Activated CD8-positive, alpha-beta memory T cell treated with anti-CD3 and anti-CD28 coated beads, Interleukin-2, amount 50 U/mL, for 48 hours (primary cell): ENCODE data around the gene CTNNA2.

Source experiments
- DNase-seq: peaks from one replicate; pipeline ENCODE4 v3.0.0-alpha.2; 2020

CTNNA2 gene

GRCh38 chr2:79861059-79861374, 348.2 kb downstream of the CTNNA2 start:
- DNase-seq: no peak

- DNase-seq: no peak
Measured at GRCh38 chr2:79862756-79863155, 349.9 kb downstream of the CTNNA2 start.

- no peak for DNase-seq
Measured at GRCh38 chr2:79872656-79873055, 359.8 kb downstream of the CTNNA2 start.

DNA sequence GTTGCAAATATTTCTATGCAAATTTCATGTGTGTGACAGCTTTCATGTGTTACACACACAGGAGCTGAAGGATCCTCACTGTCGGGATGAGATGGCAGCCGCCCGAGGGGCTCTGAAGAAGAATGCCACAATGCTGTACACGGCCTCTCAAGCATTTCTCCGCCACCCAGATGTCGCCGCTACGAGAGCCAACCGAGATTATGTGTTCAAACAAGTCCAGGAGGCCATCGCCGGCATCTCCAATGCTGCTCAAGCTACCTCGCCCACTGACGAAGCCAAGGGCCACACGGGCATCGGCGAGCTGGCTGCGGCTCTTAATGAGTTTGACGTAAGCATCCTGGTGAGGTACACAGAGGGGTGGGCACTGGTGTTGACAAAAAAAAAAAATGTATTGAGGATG, 361.2 kb downstream of the CTNNA2 start:
- DNase-seq: no peak

GRCh38 chr2:79876430-79876829, 363.6 kb downstream of the CTNNA2 start:
- no peak for DNase-seq

GRCh38 chr2:79882548-79882947, 369.7 kb downstream of the CTNNA2 start:
- DNase-seq: no peak

DNA sequence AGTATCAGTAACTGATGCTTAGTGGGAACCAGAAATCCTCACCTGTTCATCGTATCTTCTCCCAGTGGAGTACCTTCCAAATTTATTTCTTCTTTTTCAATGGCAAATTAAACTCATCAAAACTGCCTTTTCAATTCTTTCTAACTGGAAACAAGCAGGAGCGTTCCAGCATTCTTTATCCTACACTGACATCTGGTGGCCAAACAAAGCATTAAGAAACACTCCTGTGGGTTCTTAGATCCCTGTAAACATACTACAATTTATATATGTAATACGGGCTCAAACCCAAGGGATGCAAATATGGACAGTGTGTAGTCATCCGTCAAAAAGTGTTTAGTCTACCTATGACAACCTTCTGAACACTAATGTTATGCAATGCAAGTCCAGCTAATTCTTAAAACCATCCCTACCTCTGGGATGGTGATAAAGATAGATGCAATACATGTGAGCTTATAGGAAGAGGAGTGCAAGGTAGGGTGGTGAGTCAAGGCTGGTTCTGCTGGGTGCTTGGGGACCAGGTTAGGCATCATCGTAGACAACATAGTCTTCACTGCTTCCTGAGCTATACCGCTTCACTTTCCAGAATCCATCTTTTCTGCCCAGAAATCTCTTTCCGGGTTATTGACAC, 375.0 kb downstream of the CTNNA2 start:
- DNase-seq: no peak

DNA sequence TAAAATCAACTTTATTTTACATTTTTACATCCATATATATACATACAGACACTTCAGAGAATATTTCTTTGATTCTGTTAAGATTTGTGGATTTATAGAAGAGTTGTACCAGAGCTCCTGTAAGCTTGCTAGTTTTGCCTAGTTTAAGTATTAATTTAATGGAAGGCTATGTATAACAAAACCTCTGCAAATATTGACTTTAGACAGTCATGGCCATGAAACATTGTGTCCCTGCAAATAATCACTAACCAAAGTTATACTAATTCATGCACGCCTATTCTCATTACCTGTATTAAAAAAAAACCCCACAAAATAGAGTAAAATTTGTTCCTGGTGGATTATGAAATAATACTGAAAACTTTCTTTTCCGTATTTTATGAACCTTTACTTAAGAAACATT, 379.3 kb downstream of the CTNNA2 start:
- DNase-seq: no peak

- DNase-seq: no peak
Measured at GRCh38 chr2:79899196-79899595, 386.3 kb downstream of the CTNNA2 start.

DNA sequence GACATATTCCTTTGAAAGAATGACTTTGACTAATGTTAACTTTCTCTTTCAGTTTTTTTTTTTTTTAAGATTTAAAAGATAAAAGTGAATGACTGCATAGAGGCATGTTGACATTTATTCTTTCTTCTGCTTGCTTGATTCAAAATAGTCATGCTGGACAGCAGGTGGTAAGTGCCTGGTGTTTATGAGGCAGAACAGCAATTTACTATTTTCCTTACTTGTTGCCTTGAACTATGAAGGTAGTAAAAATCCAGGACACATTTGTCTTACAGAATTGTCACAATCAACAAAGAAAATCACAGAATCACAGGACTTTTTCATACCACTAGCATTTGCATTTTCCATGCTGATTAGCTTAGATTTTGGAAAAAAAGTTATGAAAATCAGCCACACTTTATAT, 388.3 kb downstream of the CTNNA2 start:
- DNase-seq: no peak

DNA sequence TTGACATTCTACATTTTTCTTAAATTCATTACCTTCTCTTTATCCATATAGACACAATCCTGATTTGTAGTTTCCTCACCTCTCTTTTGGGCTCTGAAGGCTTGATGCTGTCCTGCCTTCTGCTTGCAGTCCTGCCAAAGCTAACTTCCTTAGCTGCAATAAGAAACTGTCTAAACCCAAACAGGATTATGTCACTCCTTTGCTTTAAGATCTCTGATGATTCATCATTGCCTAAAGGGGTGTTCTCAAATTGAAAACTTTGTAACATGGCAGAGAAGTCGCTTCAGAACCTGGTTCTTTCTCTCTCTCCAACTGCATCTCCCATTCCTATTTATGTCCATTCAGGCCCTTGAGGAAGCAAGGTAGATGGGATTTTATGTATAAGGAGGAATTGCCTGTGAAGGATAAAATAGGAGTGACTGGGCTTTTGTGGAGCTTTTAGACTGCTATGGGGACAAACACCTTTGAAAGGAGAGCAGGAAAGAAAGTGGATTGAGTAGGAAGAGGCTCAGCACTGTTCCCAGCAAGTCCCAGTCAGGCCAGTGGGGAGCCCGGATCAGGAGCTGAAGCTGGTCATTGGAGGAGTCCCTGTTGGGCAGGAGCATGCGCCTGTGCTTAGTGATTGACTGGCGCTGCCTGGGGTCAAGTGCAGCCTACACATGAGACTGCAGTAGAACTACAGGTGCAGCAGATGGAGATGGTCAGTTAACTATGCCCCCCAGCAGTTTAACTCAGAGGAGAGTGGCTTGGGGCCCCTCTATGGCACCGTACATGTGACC, 390.6 kb downstream of the CTNNA2 start:
- no peak for DNase-seq

- no peak for DNase-seq
Measured at GRCh38 chr2:79906139-79906890, 393.5 kb downstream of the CTNNA2 start.

GRCh38 chr2:79909521-79909920, 396.7 kb downstream of the CTNNA2 start:
- no peak for DNase-seq

GRCh38 chr2:79910643-79911042, 397.8 kb downstream of the CTNNA2 start:
- no peak for DNase-seq

- DNase-seq: no peak
Measured at GRCh38 chr2:79915455-79915854, 402.6 kb downstream of the CTNNA2 start.

DNA sequence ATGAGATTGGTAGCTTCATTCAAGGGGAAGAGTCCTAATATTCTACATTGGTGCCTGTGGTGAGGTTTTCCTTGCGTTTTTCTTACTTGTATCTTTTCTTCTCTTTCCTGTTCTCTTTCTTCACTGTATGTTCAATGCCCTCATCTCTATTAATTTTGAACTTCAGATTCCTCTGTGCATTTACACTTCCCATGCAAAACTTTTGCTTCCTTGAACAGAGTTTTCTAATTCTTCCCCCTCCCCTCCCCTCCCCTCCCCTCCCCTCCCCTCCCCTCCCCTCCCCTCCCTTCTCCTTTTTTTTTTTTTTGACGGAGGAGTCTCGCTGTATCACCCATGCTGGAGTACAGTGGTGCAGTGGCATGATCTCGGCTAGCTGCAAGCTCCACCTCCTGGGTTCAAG, 403.4 kb downstream of the CTNNA2 start:
- no peak for DNase-seq

- DNase-seq: no peak
Measured at GRCh38 chr2:79920512-79921076, 407.7 kb downstream of the CTNNA2 start.

DNA sequence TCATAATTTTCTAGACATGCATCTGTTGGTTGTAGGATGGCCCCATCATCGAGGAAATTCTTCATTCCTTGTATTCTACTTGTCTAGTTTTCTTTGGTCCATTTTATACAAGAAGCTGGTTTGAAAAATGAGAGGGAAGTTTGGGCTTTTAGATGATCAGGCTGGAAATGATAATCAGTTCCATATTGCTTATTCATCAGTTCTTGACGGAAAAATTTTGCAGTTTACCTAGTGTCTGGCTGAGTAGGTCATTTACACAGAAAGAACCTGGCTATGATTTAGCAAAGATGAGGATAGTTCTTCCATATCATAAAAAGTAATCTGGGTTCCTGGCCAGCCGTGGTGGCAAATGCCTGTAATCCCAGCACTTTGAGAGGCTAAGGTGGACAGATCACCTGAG, 416.8 kb downstream of the CTNNA2 start:
- no peak for DNase-seq

GRCh38 chr2:79935046-79935732, 422.3 kb downstream of the CTNNA2 start:
- DNase-seq: no peak

GRCh38 chr2:79935771-79936657, 423.2 kb downstream of the CTNNA2 start:
- DNase-seq: no peak

DNA sequence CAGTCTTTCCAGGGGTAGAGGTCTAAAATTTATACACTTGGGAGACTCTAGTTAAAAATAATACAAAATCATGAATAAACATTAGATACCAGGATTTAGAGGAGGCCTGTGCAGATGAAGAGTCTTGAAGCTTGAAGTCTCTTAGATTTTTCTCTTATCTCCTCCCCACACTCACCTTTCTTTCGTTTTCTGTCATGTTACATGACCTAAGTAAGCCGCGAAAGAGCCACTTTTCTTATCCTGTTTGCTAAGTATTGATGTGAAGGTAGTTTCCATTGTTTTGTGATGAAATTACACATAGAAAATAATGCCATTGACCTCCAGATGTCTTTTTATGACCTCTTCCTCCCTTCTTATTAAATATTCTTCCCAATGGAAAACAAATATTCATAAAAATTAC, 423.9 kb downstream of the CTNNA2 start:
- DNase-seq: no peak

GRCh38 chr2:79938648-79939047, 425.8 kb downstream of the CTNNA2 start:
- no peak for DNase-seq
